Esophagus (tissue), 2 donors: ENCODE results near the gene ENOX1. TPM values are rescaled to one million over a fixed set of nuclear protein-coding genes. Genes with fewer than 3 reads are reported as not detected.

Experiments used
- H3K27ac ChIP-seq, 2 donors: one replicate each; pipeline ENCODE4 v1.5.1; 2013; ENCODE audit warnings: low read depth in 2 of 2, mild to moderate bottlenecking in 2 of 2, inconsistent platforms in 1 of 2, low read length in 1 of 2, moderate library complexity in 1 of 2
- H3K27me3 ChIP-seq, 2 donors: one replicate each; pipeline ENCODE4 v1.6.1; 2013; ENCODE audit warnings: low read length in 2 of 2, control low read depth in 1 of 2, mild to moderate bottlenecking in 1 of 2; ENCODE audit not compliant: insufficient read depth in 2 of 2, control insufficient read depth in 1 of 2
- H3K36me3 ChIP-seq, 2 donors: one replicate each; pipeline ENCODE4 v1.6.1; 2013; ENCODE audit warnings: low read length in 1 of 2; ENCODE audit not compliant: control insufficient read depth in 2 of 2, insufficient read depth in 2 of 2
- H3K4me1 ChIP-seq, 2 donors: one replicate each; pipeline ENCODE4 v1.6.1; 2013; ENCODE audit warnings: low read length in 1 of 2; ENCODE audit not compliant: control insufficient read depth in 2 of 2, insufficient read depth in 2 of 2
- H3K4me3 ChIP-seq, 2 donors: one replicate each; pipeline ENCODE4 v1.5.1; 2013; ENCODE audit warnings: low read length in 2 of 2, mild to moderate bottlenecking in 2 of 2, low read depth in 1 of 2, moderate library complexity in 1 of 2
- H3K9me3 ChIP-seq, 2 donors: one replicate each; pipeline ENCODE4 v1.6.1; 2013; ENCODE audit warnings: mild to moderate bottlenecking in 2 of 2, low read depth in 1 of 2, low read length in 1 of 2, moderate library complexity in 1 of 2; ENCODE audit not compliant: control insufficient read depth in 2 of 2, insufficient read depth in 1 of 2
- WGBS, 2 donors: extraction: QIAGEN DNeasy Blood & Tissue Kit; methylation state at CpG; one replicate each; pipeline ENCODE4 v1.1.7; 2013; 5-methylcytosine and 5-hydroxymethylcytosine counted together
- polyA plus RNA-seq, 2 donors: library from polyadenylated mRNA; stranded (reverse); fragments of 200-250 nt; gene quantifications; one replicate each; pipeline ENCODE4 v1.2.3, GENCODE V29; 2013
- donor health status: healthy with polysubstance abuse.
- donor health status: Bipolar disorder and iron deficiency.

ENOX1 gene
- polyA plus RNA-seq, 2 donors: 0.10 to 0.29 TPM

GRCh38 chr13:43787518-43787891, 733 bp upstream of the ENOX1 start:
- Histone ChIP-seq H3K4me3 (peak overlapping the region; percentile 52 to 54), H3K36me3 (no peaks in the 10 kb centered on the region), H3K4me1 (peaks cover 4 to 16% of the 10 kb centered on the region in 2 donors), H3K27me3 (no peaks in the 10 kb centered on the region), H3K27ac (peak overlapping the region; percentile 43 to 47), H3K9me3 (no peaks in the 10 kb centered on the region)
- WGBS, 2 donors: 21 to 23% methylated on average over 9 of the region's 9 CpGs

GRCh38 chr13:43786472-43786765, 353 bp downstream of the ENOX1 start:
- 1% methylated on average over 28 of the region's 28 CpGs for WGBS, 2 donors
- H3K9me3 ChIP-seq: no peaks in the 10 kb centered on the region
- H3K27ac ChIP-seq: peak overlapping the region in 1 of 2 donors; percentile 43
- H3K36me3 ChIP-seq: no peaks in the 10 kb centered on the region
- H3K4me1 ChIP-seq: peaks cover 4 to 16% of the 10 kb centered on the region in 2 donors
- no peaks in the 10 kb centered on the region for H3K27me3 ChIP-seq
- H3K4me3 ChIP-seq: peak overlapping the region; percentile 52 to 54

GRCh38 chr13:43785650-43786471, 911 bp downstream of the ENOX1 start:
- H3K27ac ChIP-seq: peak overlapping the region in 1 of 2 donors; percentile 43

GRCh38 chr13:43785261-43785649, 1.5 kb downstream of the ENOX1 start:
- Histone ChIP-seq H3K4me3 (peak overlapping the region; percentile 52 to 54), H3K9me3 (no peaks in the 10 kb centered on the region), H3K27me3 (no peaks in the 10 kb centered on the region), H3K27ac (no peak overlapping the region), H3K36me3 (no peaks in the 10 kb centered on the region), H3K4me1 (peaks cover 4 to 16% of the 10 kb centered on the region in 2 donors)
- WGBS, 2 donors: 30 to 39% methylated on average over 10 of the region's 10 CpGs

More at GRCh38 chr13:43785650-43786471, 911 bp downstream of the ENOX1 start:
- Histone ChIP-seq H3K27me3 (no peaks in the 10 kb centered on the region), H3K4me3 (peak overlapping the region; percentile 52 to 54), H3K4me1 (peaks cover 4 to 16% of the 10 kb centered on the region in 2 donors), H3K9me3 (no peaks in the 10 kb centered on the region), H3K36me3 (no peaks in the 10 kb centered on the region)
- 1% methylated on average over 71 to 76 of the region's 76 CpGs for WGBS, 2 donors

GRCh38 chr13:43784496-43784895, 2.3 kb downstream of the ENOX1 start:
- H3K9me3 ChIP-seq: no peaks in the 10 kb centered on the region
- H3K27ac ChIP-seq: no peak overlapping the region
- H3K4me3 ChIP-seq: no peak overlapping the region
- H3K27me3 ChIP-seq: no peaks in the 10 kb centered on the region
- 74 to 81% methylated on average over 1 of the region's 1 CpG for WGBS, 2 donors
- peaks cover 4 to 16% of the 10 kb centered on the region in 2 donors for H3K4me1 ChIP-seq
- H3K36me3 ChIP-seq: no peaks in the 10 kb centered on the region

GRCh38 chr13:43783820-43784219, 3.0 kb downstream of the ENOX1 start:
- WGBS, 2 donors: 65 to 76% methylated on average over 2 of the region's 2 CpGs
- no peak overlapping the region for H3K4me3 ChIP-seq
- H3K27ac ChIP-seq: no peak overlapping the region
- H3K27me3 ChIP-seq: no peaks in the 10 kb centered on the region
- no peaks in the 10 kb centered on the region for H3K36me3 ChIP-seq
- H3K4me1 ChIP-seq: peaks cover 4 to 16% of the 10 kb centered on the region in 2 donors
- no peaks in the 10 kb centered on the region for H3K9me3 ChIP-seq

GRCh38 chr13:43782686-43783085, 4.1 kb downstream of the ENOX1 start:
- H3K27me3 ChIP-seq: no peaks in the 10 kb centered on the region
- H3K36me3 ChIP-seq: no peaks in the 10 kb centered on the region
- peaks cover 4 to 16% of the 10 kb centered on the region in 2 donors for H3K4me1 ChIP-seq
- no peak overlapping the region for H3K4me3 ChIP-seq
- 59 to 61% methylated on average over 1 of the region's 1 CpG for WGBS, 2 donors
- H3K27ac ChIP-seq: no peak overlapping the region
- no peaks in the 10 kb centered on the region for H3K9me3 ChIP-seq

GRCh38 chr13:43780666-43781065, 6.1 kb downstream of the ENOX1 start:
- Histone ChIP-seq H3K4me3 (no peak overlapping the region), H3K36me3 (no peaks in the 10 kb centered on the region), H3K27me3 (no peaks in the 10 kb centered on the region), H3K9me3 (no peaks in the 10 kb centered on the region), H3K4me1 (peaks cover under 1 to 3% of the 10 kb centered on the region in 2 donors), H3K27ac (no peak overlapping the region)

- Histone ChIP-seq H3K4me3 (no peak overlapping the region), H3K27me3 (no peaks in the 10 kb centered on the region), H3K4me1 (no peaks in the 10 kb centered on the region), H3K36me3 (no peaks in the 10 kb centered on the region), H3K27ac (no peak overlapping the region), H3K9me3 (no peaks in the 10 kb centered on the region)
- WGBS, 2 donors: 68 to 86% methylated on average over 2 of the region's 2 CpGs
Measured at GRCh38 chr13:43776501-43777079, 10.2 kb downstream of the ENOX1 start.

- H3K9me3 ChIP-seq: no peaks in the 10 kb centered on the region
- no peaks in the 10 kb centered on the region for H3K4me1 ChIP-seq
- H3K36me3 ChIP-seq: no peaks in the 10 kb centered on the region
- no peaks in the 10 kb centered on the region for H3K27me3 ChIP-seq
- H3K4me3 ChIP-seq: no peak overlapping the region
- no peak overlapping the region for H3K27ac ChIP-seq
- WGBS, 2 donors: 86 to 87% methylated on average over 2 of the region's 2 CpGs
Measured at GRCh38 chr13:43776006-43776405, 10.8 kb downstream of the ENOX1 start.
